NCI-H2196 (cell line): ENCODE data around the gene FPGS.
A peak's percentile ranks its signal among the peaks of the same experiment; 100 is the strongest.
"Not testable (repeated sequence)": the region's sequence is repeated elsewhere in the genome, so short reads cannot be mapped to it uniquely, and the experiment has no call there.

ENCODE experiments used
- DNase-seq: peaks from one replicate; lab custom pipeline; 2025; ENCODE audit not compliant: unreplicated experiment; lab: John Stamatoyannopoulos, UW

FPGS gene

DNA sequence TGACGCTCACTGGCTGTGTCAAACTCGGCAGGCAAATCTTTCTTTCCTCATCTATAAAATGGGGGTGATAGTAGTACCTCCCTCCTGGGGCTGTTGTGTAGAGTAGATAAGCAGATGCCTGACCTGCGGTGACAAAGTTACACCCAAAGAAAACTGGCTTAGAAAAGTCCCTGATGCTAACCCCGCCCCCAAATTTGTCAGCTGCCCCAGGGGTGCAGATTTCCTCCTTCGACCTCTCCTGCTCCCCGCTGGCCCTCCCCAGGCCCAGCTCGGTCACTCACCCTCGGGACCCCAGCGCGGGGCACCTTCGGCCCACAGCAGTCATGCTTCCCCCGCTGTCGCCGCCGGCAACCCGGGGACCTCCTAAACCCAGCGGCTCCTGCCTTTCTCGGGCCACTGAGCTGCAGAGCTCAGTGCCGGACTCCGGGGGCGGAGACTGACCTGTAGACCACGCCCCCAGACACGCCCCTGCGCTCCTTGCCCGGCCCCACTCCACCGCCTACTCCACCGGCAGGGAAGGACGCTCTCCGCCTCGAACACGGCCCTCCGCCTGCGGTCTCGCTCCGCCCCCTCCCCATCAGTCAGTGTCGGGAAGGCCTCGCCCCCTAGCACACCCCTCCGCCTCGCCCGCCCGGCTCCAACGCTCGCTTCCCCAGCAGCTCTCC is 31.6 kb upstream of the FPGS start:
- DNase-seq = peak; percentile 95

DNA sequence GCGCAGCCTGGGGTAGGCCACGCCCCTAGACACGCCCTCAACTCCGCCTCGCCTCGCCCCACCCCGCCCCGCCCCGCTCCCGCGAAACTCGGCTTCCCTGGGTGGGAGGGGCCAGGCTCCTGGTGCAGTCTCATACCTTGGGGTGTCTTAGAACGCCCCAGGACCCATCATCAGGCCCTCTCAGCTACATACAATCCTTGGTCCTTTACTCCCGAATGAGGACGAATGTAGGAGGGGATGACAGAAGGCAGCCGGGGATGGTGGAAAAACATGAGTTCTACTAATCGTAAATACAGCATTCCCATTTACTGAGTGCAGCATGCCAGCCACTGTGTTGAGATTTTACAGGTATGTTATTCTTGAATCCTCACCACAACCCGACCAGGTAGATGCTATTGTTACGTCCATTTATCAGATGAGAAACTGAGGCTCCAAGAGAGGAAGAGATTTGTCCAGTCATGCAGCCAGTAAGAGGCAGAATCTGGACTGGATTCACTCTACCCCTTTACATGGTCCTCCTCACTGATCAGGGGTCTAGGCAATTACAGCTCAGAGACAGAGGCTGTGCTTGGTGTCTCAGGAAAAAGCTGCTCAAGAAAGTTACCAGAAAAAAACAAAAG is 31.0 kb upstream of the FPGS start:
- no peak for DNase-seq

DNA sequence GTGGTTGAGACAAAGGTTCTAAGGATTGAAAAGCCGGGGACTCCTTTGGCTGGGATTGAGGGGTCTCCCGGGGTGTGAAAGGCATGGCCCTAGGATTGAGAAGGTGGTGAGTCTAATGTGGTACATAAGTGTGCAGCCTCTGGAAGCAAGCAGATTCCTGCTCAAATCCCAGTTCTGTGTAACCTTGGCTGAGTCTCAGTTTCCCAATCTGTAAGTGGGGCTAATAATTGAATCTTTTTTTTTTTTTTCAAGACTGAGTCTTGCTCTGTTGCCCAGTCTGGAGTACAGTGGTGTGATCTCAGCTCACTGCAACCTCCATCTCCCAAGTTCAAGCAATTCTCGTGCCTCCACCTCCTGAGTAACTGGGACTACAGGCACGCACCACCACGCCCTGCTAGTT is 30.1 kb upstream of the FPGS start:
- DNase-seq = no peak

DNA sequence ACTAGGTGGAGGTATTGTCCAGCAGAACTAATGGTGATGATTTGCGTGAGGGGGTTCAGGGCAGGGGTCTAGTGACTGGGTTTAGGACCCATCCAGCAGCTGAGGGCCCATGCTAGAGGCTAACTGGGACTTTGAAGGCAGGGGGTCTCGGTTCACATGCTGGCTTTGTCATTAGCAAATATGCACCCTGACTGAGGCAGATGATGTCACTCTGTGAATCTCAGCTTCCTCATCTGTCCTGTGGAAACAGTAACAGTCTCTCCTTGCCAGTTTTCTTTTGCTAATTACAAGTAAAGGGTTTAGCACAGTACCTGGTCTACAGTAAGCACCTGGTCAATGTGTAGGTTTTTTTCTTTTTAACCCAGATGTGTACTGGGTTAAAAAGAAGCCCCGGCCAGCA is 29.4 kb upstream of the FPGS start:
- no peak for DNase-seq

DNA sequence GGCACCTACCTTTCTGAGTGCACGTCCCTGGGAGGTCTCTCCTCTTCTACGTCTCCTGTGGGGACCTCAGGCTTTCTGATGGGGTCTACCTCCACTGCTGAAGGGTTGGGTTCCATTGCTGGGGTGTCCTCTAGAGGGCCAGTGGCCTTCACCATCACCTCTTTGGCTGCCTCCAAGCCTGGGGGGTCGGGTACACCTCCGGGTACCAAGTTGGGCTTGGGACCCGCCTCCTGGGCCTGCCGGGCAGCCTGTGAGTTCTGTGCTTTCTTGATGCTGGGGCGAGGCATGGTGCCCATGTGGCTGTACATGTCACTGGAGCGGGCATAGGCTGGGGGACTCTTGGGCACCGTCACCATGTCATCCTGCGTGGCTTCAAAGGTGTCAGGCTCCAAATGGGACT is 28.7 kb upstream of the FPGS start:
- no peak for DNase-seq

DNA sequence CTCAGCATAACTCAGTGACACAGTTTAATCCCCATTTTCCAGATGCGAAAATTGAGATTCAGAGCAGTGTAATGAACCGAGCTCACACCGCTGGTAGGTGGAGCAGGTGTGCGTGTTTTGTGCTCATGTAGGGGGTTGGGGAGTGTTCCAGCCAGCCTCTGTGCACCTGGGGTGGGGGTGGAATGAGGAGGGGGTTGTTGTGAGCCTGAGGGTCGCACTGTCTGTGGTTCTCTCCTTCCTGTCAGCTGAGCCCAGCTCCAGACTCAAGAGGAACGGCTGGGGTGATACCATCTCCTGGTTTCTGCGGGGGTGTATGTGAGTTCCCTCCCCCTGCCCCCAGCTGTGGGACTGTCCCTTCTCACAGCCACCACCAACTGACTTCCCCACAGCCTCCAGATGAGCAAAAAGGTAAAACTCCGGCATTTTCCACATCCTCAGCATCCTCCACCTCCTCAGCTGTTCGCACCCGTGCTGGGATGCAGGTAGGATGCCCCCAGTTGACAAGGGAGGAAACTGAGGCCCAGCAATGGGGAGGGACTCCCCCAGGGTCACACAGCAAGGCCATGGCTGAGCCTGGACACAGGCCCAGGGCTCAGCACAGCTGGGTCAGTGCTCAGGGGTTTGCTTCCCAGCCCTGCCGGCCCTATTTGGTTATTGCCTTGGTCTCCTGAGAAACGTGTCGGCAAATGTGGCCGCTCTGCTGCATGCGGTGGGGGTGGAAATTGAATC is 26.3 kb upstream of the FPGS start:
- peak; percentile 12 for DNase-seq

DNA sequence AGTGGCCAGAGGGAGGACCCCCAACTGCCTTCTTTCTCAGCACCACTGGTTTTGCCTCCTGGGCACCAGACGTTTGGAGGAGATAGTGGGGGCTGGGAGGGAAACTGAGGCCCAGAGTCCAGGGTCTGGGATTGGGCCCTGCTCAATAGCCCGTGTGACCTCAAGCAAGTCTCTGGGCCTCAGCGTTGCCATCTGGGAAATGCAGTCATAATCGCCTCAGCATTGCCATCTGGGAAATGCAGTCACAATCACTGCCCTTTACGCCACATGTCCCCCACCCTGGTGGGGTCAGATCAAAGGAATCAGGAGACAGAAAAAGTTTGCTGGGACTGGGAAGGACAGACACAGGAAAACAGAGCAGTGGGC is 25.8 kb upstream of the FPGS start:
- no peak for DNase-seq

DNA sequence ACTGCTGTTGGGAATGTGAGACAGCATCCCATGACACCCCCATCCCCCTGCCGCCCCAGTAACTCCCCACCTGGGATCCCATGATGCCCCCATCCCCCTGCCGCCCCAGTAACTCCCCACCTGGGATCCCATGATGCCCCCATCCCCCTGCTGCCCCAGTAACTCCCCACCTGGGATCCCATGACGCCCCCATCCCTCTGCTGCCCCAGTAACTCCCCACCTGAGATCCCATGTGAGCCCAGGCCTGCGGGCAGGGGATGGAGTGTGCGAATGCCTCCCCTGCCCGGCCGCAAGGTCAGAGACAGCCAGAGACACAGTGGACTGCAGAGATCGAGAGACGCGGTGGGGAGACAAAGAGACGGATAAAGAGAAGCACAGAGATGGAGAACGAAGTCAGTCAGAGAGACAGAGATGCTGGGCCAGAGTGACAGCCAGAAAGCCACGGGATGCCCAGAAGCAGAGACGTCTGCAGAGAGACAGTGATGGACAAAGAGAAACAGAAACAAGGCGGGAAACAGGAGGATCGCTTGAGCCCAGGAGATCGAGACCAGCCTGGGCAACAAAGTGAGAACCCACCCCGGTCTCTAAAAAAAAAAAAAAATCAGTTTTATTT is 25.2 kb upstream of the FPGS start:
- DNase-seq = no peak

DNA sequence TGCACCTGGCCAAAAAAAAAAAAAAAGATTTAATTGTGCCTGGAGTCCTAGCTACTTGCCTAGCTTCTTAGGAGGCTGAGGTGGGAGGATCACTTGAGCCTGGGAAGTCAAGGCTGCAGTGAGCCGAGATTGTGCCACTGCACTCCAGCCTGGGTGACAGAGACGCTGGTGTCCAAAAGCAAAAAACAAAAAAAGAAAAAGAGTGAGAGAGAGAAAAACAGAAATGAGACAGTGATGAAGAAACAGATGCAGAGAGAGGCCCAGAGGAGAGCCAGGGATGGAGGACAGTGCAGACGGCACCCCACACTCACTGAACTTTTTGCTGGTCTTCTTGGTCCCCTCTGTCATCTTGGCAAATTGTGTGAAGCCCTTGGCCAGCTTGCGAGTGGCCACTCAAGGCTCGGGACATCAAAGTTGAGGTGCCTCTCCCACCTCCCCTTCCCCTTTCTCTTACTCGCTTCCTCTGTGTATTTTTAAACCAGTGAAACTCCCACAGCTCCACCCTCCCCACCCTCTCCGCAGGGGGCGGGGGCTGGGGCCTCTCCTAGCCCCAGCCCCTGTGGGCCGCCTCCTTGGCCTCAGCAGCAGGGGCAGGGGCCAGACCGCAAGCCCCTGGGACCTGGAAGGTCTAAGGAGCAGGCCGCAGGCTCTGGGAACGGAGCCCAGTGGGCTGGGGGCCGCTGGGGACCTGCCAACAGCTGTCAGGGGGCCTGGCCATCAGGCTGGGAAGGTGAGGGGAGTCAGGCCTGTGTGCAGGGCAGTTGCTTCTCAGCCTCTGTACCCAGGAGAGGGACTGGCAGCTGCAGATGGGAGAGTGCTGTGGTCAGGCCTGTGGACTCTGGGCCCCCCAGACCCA is 24.2 kb upstream of the FPGS start, which contains the start of gene SH2D3C:
SH2D3C (minus strand) TSS at position 387 of the 856 bp plus-strand sequence; CDS start at position 348, 39 bp downstream.
- DNase-seq = no peak

DNA sequence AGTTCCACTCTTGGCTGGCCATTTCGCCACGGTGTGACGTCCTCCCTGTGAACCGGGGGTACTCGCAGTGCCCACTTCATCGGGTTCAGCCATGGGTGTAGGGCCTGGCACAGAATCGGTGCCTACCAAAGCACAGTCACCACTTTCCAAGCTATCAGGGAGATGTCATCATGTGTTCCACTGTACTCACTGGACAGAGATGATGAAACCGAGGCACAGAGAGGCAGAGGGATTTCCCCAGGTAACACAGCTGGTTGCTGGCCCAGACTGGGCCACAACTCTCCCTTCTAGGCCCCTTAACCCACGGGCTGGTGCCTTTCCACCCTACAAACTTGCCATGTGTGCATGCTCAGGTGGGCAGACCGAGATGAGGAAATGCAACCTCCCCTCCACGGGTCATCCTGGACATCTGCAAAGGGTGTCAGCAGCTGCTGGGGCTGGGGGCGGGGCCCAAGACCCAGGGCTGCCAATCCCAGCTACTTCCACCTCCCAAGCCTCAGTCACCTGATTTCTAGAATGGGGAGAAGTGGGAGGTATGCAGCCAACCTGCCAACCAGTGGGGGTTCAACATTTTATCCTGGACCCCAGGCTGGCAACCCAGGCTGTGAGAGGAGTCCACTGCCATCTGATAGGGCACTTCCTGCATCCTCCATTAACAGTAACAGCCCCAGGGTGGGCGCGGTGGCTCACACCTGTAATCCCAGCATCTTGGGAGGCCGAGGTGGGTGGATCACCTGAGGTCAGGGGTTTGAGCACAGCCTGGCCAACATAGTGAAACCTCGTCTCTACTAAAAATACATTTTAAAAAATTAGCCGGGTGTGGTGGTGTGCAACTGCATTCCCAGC is 23.3 kb upstream of the FPGS start:
- DNase-seq = no peak

DNA sequence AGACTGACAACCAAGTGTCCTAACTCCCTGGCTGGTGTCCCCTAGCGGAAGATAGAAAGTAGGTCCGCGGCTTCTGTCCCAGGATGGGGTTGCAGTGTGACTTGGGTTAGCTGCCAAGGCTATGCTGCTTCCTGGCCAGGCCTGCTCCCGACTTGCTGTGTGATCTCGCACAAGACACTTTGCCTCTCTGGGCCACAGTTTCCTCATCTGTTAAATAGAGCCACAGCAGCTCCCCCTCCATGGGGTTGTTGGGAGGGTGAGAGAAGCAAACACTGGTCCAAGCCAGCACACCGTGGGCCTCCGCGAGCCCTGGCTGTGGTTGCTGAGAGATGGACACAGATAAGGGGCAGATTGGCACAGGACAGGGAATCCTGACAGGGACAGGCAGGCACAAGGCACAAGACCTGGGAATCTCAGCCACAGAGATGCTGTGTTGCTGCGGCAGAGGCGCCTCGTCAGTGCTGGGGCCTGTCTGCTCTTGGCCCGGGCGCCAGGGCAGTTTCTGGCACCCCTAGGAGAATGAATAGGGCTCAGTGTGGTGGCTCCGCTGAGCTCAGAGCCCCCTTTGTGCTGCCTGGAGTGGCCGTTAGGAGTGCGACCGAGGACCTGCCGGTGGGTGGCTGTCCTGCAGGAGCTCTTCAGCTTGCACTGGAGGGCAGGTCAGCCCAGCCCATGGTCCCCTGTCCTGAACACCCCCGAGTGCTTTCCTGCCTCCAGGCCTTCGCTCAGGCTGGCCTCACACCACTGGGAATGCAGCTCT is 22.4 kb upstream of the FPGS start:
- DNase-seq = no peak

DNA sequence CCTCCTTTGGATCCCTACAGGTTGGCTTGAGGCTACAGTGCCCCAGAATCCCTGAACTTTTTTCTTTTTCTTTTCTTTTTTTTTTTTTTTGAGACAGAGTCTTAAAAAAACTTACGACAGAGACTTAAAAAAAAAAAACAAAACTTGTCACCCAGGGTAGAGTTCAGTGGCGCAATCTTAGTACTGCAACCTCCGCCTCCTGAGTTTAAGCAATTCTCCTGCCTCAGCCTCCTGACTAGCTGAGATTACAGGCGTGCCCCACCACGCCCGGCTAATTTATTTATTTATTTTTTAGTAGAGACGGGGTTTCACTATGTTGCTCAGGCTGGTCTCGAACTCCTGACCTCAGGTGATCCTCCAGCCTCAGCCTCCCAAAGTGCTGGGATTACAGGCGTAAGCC is 21.8 kb upstream of the FPGS start:
- DNase-seq = not testable (repeated sequence)

DNA sequence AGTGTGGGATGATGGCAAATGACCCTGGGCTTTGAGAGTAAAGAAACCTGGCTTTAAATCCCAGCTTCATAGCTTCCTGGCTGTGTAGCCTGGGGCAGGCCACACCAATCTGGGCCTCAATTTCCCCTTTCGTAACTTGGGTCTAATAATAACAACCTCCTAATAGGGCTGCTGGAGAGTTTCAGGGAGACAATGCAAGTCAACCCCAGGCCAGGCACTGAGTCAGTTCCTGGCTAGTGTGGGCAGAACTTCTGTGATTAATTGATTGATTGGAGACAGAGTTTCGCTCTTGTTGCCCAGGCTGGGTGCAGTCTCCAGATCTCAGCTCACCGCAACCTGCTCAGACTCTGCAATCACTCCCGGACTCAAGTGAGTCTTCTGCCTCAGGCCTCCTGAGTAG is 20.9 kb upstream of the FPGS start:
- DNase-seq = no peak

DNA sequence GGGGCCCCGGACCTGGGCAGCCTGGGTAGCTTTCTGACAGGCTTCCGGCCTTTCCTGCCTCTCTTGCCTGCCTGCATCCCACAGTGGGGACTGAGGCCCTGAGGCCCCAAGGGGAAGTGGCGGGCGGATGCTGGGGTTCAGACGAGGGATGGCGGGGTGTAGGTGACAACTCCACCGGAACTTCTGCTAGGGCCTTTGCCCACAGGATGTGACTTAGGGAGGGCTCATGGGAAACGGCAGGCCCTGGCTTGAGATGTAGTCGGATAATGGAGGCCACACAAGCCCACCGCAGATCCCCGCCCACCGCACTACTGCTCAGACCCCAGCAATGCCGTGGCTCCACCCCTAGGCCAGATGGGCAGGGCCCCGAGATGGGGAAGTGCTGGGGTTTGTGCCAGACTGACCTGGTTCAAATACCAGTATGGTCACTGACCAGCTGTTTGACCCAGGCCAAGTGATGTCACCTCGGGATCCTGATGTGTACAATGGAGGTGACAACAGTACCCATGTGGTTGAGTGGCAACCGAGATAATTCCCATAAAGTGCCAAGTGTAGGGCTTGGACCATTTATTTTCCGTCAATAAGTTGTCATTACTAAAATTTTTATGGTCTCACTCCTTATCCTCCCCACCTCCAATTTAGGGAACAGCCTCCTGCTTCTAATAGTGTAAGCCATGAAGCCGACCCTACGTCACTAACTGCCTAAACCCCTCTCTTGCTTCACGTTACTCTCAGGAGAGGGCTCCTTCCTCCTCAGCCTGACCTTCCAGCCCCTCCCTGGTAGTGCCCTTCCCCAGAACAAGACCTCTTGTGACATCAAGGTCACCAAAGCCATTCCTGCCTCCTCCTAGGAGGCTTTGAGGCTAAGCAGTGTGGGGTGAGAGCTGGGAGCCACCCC is 19.3 kb upstream of the FPGS start:
- no peak for DNase-seq

DNA sequence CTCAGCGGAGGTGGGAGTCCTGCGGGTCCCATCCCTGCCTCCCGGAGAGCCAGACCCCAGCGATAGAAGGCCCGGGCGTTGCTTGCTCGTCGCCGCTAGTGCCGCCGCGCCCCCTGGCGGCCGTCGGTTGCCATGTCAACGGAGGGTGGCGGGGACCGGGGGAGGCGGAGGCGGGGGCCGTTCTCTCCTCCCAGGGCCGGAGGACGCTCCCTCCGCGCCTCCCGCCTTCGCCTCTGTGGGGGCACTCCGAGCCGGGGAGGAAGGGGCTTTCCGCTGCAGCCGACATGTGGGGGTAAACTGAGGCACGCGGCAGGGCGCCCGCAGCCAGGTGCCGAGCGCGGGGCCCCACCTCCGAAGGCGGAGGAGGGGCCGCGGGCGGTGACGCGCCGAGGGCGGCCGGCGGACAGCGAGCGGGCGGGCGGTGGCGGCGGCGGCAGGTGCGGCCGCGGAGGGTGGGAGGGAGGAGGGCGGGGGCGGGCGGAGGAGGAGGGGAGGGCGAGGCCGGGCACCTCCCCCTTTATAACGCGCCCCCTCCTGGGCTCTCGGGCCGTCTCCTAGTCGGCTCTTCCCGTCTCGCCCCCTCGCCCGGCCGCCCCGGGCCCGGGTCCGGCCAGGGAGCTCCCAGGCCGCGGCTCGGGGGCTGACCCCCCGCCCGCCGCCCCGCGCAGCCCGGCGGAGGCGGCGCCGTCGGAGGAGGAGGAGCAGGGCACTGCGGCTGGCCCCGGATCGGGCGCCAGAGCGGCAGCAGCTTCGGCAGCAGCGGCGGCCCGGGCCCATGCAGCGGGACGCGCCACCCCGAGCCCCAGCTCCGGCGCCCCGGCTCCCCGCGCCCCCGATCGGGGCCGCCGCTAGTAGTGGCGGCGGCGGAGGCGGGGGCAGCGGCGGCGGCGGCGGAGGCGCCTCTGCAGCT is 17.4 kb upstream of the FPGS start:
- DNase-seq = peak; percentile 90

DNA sequence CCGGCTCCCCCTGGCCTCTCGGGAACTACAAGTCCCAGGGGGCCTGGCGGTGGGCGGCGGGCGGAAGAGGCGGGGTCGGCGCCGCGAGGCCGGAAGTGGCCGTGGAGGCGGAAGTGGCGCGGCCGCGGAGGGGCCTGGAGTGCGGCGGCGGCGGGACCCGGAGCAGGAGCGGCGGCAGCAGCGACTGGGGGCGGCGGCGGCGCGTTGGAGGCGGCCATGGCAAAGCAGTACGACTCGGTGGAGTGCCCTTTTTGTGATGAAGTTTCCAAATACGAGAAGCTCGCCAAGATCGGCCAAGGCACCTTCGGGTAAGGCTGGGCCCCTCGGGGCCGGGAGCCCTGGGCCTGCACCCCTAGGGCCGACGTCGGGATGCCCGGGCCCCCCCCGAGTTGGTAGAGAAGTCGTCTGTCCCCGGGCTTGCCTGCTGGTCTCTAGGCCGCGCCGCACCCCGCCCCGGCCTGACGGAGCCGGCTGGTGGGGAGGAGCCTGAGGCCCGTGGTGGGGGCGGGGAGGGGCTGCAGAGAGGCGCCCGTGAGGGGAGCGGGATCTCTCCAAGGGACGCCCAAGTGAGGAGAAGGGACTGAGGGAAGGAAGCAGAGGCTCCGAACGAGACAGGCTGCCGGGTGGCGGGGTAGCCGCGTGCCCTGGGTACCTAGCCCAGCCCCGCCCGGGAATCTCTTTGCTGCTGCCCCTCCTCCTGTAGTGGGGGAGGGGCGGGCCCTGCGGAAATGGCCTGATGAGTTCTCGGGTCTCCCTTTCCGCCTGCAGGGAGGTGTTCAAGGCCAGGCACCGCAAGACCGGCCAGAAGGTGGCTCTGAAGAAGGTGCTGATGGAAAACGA is 16.5 kb upstream of the FPGS start, which contains the start of gene CDK9:
CDK9 (plus strand) TSS at position 102 of the 840 bp plus-strand sequence; CDS start at position 217, 115 bp downstream.
- DNase-seq = peak; percentile 83
